Activated naive CD8-positive, alpha-beta T cell treated with anti-CD3 and anti-CD28 coated beads, Interleukin-2, amount 50 U/mL, for 24 hours (primary cell): ENCODE measurements around the gene MMAB.

ENCODE experiments used
- ATAC-seq: fragments of 150-1000 bp; cut with Tn5 transposase; one replicate; pipeline ENCODE4 v1.10.0; 2021
- DNase-seq: peaks from one replicate; pipeline ENCODE4 v3.0.0; 2021
- H3K27ac Mint-ChIP-seq: one replicate; pipeline ENCODE4 v1.8.0; 2021; ENCODE audit warnings: mild to moderate bottlenecking, mixed read lengths
- H3K27me3 Mint-ChIP-seq: one replicate; pipeline ENCODE4 v1.8.0; 2021; ENCODE audit warnings: mixed read lengths
- H3K36me3 Mint-ChIP-seq: one replicate; pipeline ENCODE4 v1.8.0; 2021; ENCODE audit warnings: low read depth, mixed read lengths
- H3K4me1 Mint-ChIP-seq: one replicate; pipeline ENCODE4 v1.8.0; 2021; ENCODE audit warnings: mixed read lengths
- H3K4me3 Mint-ChIP-seq: one replicate; pipeline ENCODE4 v1.8.0; 2021; ENCODE audit warnings: mild to moderate bottlenecking, moderate library complexity, mixed read lengths
- H3K9me3 Mint-ChIP-seq: one replicate; pipeline ENCODE4 v1.8.0; 2021; ENCODE audit warnings: mixed read lengths

The MMAB gene

GRCh38 chr12:109596418-109597244 is 23.3 kb upstream of the MMAB start:
- H3K9me3 Mint-ChIP-seq = no peaks in the 10 kb centered on the region
- H3K36me3 Mint-ChIP-seq = no peaks in the 10 kb centered on the region
- H3K4me3 Mint-ChIP-seq = no peak overlapping the region
- H3K27ac Mint-ChIP-seq = no peak overlapping the region
- peaks cover 27% of the 10 kb centered on the region for H3K4me1 Mint-ChIP-seq
- ATAC-seq (no peak), DNase-seq (no peak)
- no peaks in the 10 kb centered on the region for H3K27me3 Mint-ChIP-seq

GRCh38 chr12:109595321-109595902 is 22.1 kb upstream of the MMAB start:
- Mint-ChIP-seq H3K27me3 (no peaks in the 10 kb centered on the region), H3K36me3 (no peaks in the 10 kb centered on the region), H3K4me3 (no peak overlapping the region), H3K4me1 (peaks cover 27% of the 10 kb centered on the region), H3K9me3 (no peaks in the 10 kb centered on the region), H3K27ac (no peak overlapping the region)
- DNase-seq (peak; percentile 62), ATAC-seq (peak; percentile 88)

- Mint-ChIP-seq H3K36me3 (no peaks in the 10 kb centered on the region), H3K27me3 (no peaks in the 10 kb centered on the region)
Measured at GRCh38 chr12:109594556-109595317, 21.4 kb upstream of the MMAB start.

GRCh38 chr12:109592905-109593272 is 19.6 kb upstream of the MMAB start:
- ATAC-seq (no peak), DNase-seq (no peak)
- peaks cover 25% of the 10 kb centered on the region for H3K4me1 Mint-ChIP-seq
- no peak overlapping the region for H3K4me3 Mint-ChIP-seq
- no peaks in the 10 kb centered on the region for H3K27me3 Mint-ChIP-seq
- H3K36me3 Mint-ChIP-seq = peaks cover 2% of the 10 kb centered on the region
- no peaks in the 10 kb centered on the region for H3K9me3 Mint-ChIP-seq
- H3K27ac Mint-ChIP-seq = no peak overlapping the region

More at GRCh38 chr12:109594556-109595317, 21.4 kb upstream of the MMAB start:
- Mint-ChIP-seq H3K4me3 (no peak overlapping the region), H3K9me3 (no peaks in the 10 kb centered on the region), H3K27ac (no peak overlapping the region), H3K4me1 (peaks cover 27% of the 10 kb centered on the region)
- DNase-seq = no peak
- no peak for ATAC-seq

GRCh38 chr12:109592195-109592904 is 19.0 kb upstream of the MMAB start:
- ATAC-seq = no peak
- H3K4me1 Mint-ChIP-seq = peaks cover 21% of the 10 kb centered on the region
- H3K36me3 Mint-ChIP-seq = peaks cover 2% of the 10 kb centered on the region
- no peak for DNase-seq
- H3K9me3 Mint-ChIP-seq = no peaks in the 10 kb centered on the region
- no peaks in the 10 kb centered on the region for H3K27me3 Mint-ChIP-seq
- no peak overlapping the region for H3K27ac Mint-ChIP-seq
- H3K4me3 Mint-ChIP-seq = no peak overlapping the region

- no peak overlapping the region for H3K4me3 Mint-ChIP-seq
- H3K27ac Mint-ChIP-seq = no peak overlapping the region
- DNase-seq (no peak), ATAC-seq (no peak)
- H3K4me1 Mint-ChIP-seq = peaks cover 17% of the 10 kb centered on the region
- peaks cover 2% of the 10 kb centered on the region for H3K36me3 Mint-ChIP-seq
- H3K27me3 Mint-ChIP-seq = no peaks in the 10 kb centered on the region
- H3K9me3 Mint-ChIP-seq = no peaks in the 10 kb centered on the region
Measured at GRCh38 chr12:109591041-109591440, 17.7 kb upstream of the MMAB start.

- Mint-ChIP-seq H3K36me3 (peaks cover 2% of the 10 kb centered on the region), H3K27me3 (no peaks in the 10 kb centered on the region), H3K9me3 (no peaks in the 10 kb centered on the region), H3K4me3 (no peak overlapping the region), H3K4me1 (peaks cover 13% of the 10 kb centered on the region), H3K27ac (no peak overlapping the region)
- DNase-seq (no peak), ATAC-seq (no peak)
Measured at GRCh38 chr12:109590566-109590965, 17.3 kb upstream of the MMAB start.

- ATAC-seq = no peak
- no peak overlapping the region for H3K4me3 Mint-ChIP-seq
- H3K27ac Mint-ChIP-seq = no peak overlapping the region
- H3K9me3 Mint-ChIP-seq = no peaks in the 10 kb centered on the region
- H3K4me1 Mint-ChIP-seq = peaks cover 6% of the 10 kb centered on the region
- peaks cover 2% of the 10 kb centered on the region for H3K36me3 Mint-ChIP-seq
- H3K27me3 Mint-ChIP-seq = no peaks in the 10 kb centered on the region
- no peak for DNase-seq
Measured at GRCh38 chr12:109589691-109590245, 16.5 kb upstream of the MMAB start.

- DNase-seq (no peak), ATAC-seq (no peak)
- peaks cover under 1% of the 10 kb centered on the region for H3K4me1 Mint-ChIP-seq
- H3K9me3 Mint-ChIP-seq = no peaks in the 10 kb centered on the region
- H3K27me3 Mint-ChIP-seq = no peaks in the 10 kb centered on the region
- no peak overlapping the region for H3K4me3 Mint-ChIP-seq
- peaks cover 2% of the 10 kb centered on the region for H3K36me3 Mint-ChIP-seq
- H3K27ac Mint-ChIP-seq = no peak overlapping the region
Measured at GRCh38 chr12:109589240-109589590, 15.9 kb upstream of the MMAB start.

- DNase-seq (no peak), ATAC-seq (no peak)
- H3K36me3 Mint-ChIP-seq = peaks cover 4% of the 10 kb centered on the region
- no peak overlapping the region for H3K27ac Mint-ChIP-seq
- no peaks in the 10 kb centered on the region for H3K27me3 Mint-ChIP-seq
- H3K4me3 Mint-ChIP-seq = no peak overlapping the region
- no peaks in the 10 kb centered on the region for H3K9me3 Mint-ChIP-seq
- H3K4me1 Mint-ChIP-seq = no peaks in the 10 kb centered on the region
Measured at GRCh38 chr12:109588461-109589239, 15.3 kb upstream of the MMAB start.

- no peak for ATAC-seq
- H3K9me3 Mint-ChIP-seq = no peaks in the 10 kb centered on the region
- no peak overlapping the region for H3K27ac Mint-ChIP-seq
- no peak for DNase-seq
- no peak overlapping the region for H3K4me3 Mint-ChIP-seq
- H3K4me1 Mint-ChIP-seq = no peaks in the 10 kb centered on the region
- H3K36me3 Mint-ChIP-seq = peaks cover 4% of the 10 kb centered on the region
- H3K27me3 Mint-ChIP-seq = no peaks in the 10 kb centered on the region
Measured at GRCh38 chr12:109587921-109588320, 14.6 kb upstream of the MMAB start.

- H3K4me1 Mint-ChIP-seq = no peaks in the 10 kb centered on the region
- no peaks in the 10 kb centered on the region for H3K9me3 Mint-ChIP-seq
- peaks cover 4% of the 10 kb centered on the region for H3K36me3 Mint-ChIP-seq
- no peak overlapping the region for H3K4me3 Mint-ChIP-seq
- no peaks in the 10 kb centered on the region for H3K27me3 Mint-ChIP-seq
- no peak overlapping the region for H3K27ac Mint-ChIP-seq
- no peak for DNase-seq
- no peak for ATAC-seq
Measured at GRCh38 chr12:109586385-109587296, 13.3 kb upstream of the MMAB start.

GRCh38 chr12:109583733-109584132 is 10.4 kb upstream of the MMAB start:
- no peaks in the 10 kb centered on the region for H3K9me3 Mint-ChIP-seq
- DNase-seq (no peak), ATAC-seq (no peak)
- no peaks in the 10 kb centered on the region for H3K4me1 Mint-ChIP-seq
- no peak overlapping the region for H3K4me3 Mint-ChIP-seq
- H3K27me3 Mint-ChIP-seq = no peaks in the 10 kb centered on the region
- H3K36me3 Mint-ChIP-seq = peaks cover 10% of the 10 kb centered on the region
- H3K27ac Mint-ChIP-seq = no peak overlapping the region
